ENCODE measurements around the gene STOML2.

GRCh38 chr9:35106343-35106730 is 3.4 kb upstream of the STOML2 start:
- no peak for TF ChIP-seq POLR2A (IDR thresholded peaks at IDR 0.05)
- TF ChIP-seq CTCF (IDR thresholded peaks at IDR 0.05), result no peak
